CD4-positive, CD25-positive, alpha-beta regulatory T cell (primary cell): Measurements from ENCODE around the gene DBP. TPM values are rescaled to one million over a fixed set of nuclear protein-coding genes. Genes with fewer than 3 reads are reported as not detected.
A peak's percentile ranks its signal among the peaks of the same experiment; 100 is the strongest.

ENCODE experiments used
- ATAC-seq, 2 donors: fragments of 150-1000 bp; cut with Tn5 transposase; one replicate each; pipeline ENCODE4 v1.10.0; 2021; ENCODE audit warnings: low read depth in 2 of 2, moderate number of reproducible peaks in 2 of 2, moderate library complexity in 1 of 2
- DNase-seq, 3 donors: peaks; one replicate each; pipeline versions ENCODE4 v3.0.0 to v3.0.0-alpha.2; 2012 to 2022; ENCODE audit warnings: mixed read lengths in 1 of 3
- H3K27ac ChIP-seq: one replicate; pipeline ENCODE4 v1.7.0; 2013; ENCODE audit warnings: mild to moderate bottlenecking, low read length; ENCODE audit not compliant: insufficient read depth, poor library complexity, severe bottlenecking
- H3K27me3 ChIP-seq: one replicate; pipeline ENCODE4 v1.7.0; 2013; ENCODE audit warnings: low read length; ENCODE audit not compliant: control insufficient read depth, insufficient read depth
- H3K36me3 ChIP-seq: one replicate; pipeline ENCODE4 v1.7.0; 2013; ENCODE audit warnings: mild to moderate bottlenecking, low read length, moderate library complexity; ENCODE audit not compliant: control insufficient read depth, insufficient read depth
- H3K4me1 ChIP-seq: 2 replicates; pipeline ENCODE4 v1.7.0; 2013; ENCODE audit warnings: mild to moderate bottlenecking, low read length; ENCODE audit not compliant: insufficient read depth, control insufficient read depth, poor library complexity, severe bottlenecking
- H3K4me3 ChIP-seq: one replicate; pipeline ENCODE4 v1.7.0; 2013; ENCODE audit warnings: low read depth, mild to moderate bottlenecking, low read length, moderate library complexity
- H3K9me3 ChIP-seq, 2 experiments: 1 replicate in 1 of 2; 2 replicates in 1 of 2; pipeline ENCODE4 v1.7.0; 2013; ENCODE audit warnings: low read length in 2 of 2, mild to moderate bottlenecking in 1 of 2, moderate library complexity in 1 of 2; ENCODE audit not compliant: control insufficient read depth in 2 of 2
- H3K27ac Mint-ChIP-seq, 3 donors: one replicate each; pipeline ENCODE4 v1.8.0; 2020 to 2022; ENCODE audit warnings: mild to moderate bottlenecking in 3 of 3, mixed read lengths in 3 of 3, moderate library complexity in 2 of 3
- H3K27me3 Mint-ChIP-seq: one replicate; pipeline ENCODE4 v1.8.0; 2022; ENCODE audit warnings: mild to moderate bottlenecking, mixed read lengths
- H3K36me3 Mint-ChIP-seq: one replicate; pipeline ENCODE4 v1.8.0; 2020; ENCODE audit warnings: mixed read lengths
- H3K4me1 Mint-ChIP-seq, 4 donors: one replicate each; pipeline ENCODE4 v1.8.0; 2020 to 2022; ENCODE audit warnings: mixed read lengths in 4 of 4, mild to moderate bottlenecking in 1 of 4
- H3K4me3 Mint-ChIP-seq, 4 donors: one replicate each; pipeline ENCODE4 v1.8.0; 2020 to 2022; ENCODE audit warnings: mild to moderate bottlenecking in 4 of 4, mixed read lengths in 4 of 4, moderate library complexity in 3 of 4
- H3K9me3 Mint-ChIP-seq, 7 donors: one replicate each; pipeline ENCODE4 v1.8.0; 2020 to 2022; ENCODE audit warnings: mixed read lengths in 7 of 7, mild to moderate bottlenecking in 3 of 7, moderate library complexity in 2 of 7
- polyA plus RNA-seq, 4 donors: library from polyadenylated mRNA; unstranded; fragments of 300-500 nt; fragmentation: Illumina TruSeq; gene quantifications; one replicate each; pipeline ENCODE4 v1.2.3, GENCODE V29; 2021
- total RNA-seq: library from RNA; stranded (reverse); gene quantifications from one replicate; pipeline ENCODE4 v1.2.3, GENCODE V29; 2022

DBP gene
- total and polyA plus RNA-seq, 5 donors from 2014 or later, result 37.7 to 96.6 (median 85.3) TPM

- H3K27me3 Mint-ChIP-seq, result no peaks in the 10 kb centered on the region
- Histone ChIP-seq H3K27me3 (no peaks in the 10 kb centered on the region), H3K4me1 (peaks cover 25% of the 10 kb centered on the region), H3K36me3 (peaks cover 38% of the 10 kb centered on the region), H3K27ac (no peak overlapping the region), H3K4me3 (no peak overlapping the region), H3K9me3 (no peaks in the 10 kb centered on the region)
- no peak overlapping the region for H3K4me3 Mint-ChIP-seq
- DNase-seq, result no peak
- H3K4me1 Mint-ChIP-seq, result peaks cover 3 to 43% (median 15%) of the 10 kb centered on the region in 4 donors
- H3K36me3 Mint-ChIP-seq, result peaks cover 13% of the 10 kb centered on the region
- no peaks in the 10 kb centered on the region for H3K9me3 Mint-ChIP-seq
- H3K27ac Mint-ChIP-seq, result no peak overlapping the region
- no peak for ATAC-seq
These were observed 8.5 kb downstream of the DBP start for GRCh38 chr19:48628486-48629296.

- peaks cover 24% of the 10 kb centered on the region for H3K4me1 ChIP-seq
- no peaks in the 10 kb centered on the region for H3K9me3 ChIP-seq
- Mint-ChIP-seq H3K27me3 (no peaks in the 10 kb centered on the region), H3K9me3 (no peaks in the 10 kb centered on the region), H3K4me3 (peak overlapping the region in 1 of 4 donors; percentile 27), H3K27ac (no peak overlapping the region), H3K36me3 (peaks cover 15% of the 10 kb centered on the region), H3K4me1 (peaks cover 4 to 41% (median 20%) of the 10 kb centered on the region in 4 donors)
- H3K27ac ChIP-seq, result no peak overlapping the region
- no peaks in the 10 kb centered on the region for H3K27me3 ChIP-seq
- no peak overlapping the region for H3K4me3 ChIP-seq
- DNase-seq (no peak), ATAC-seq (no peak)
- peaks cover 32% of the 10 kb centered on the region for H3K36me3 ChIP-seq
These were observed 9.3 kb downstream of the DBP start for GRCh38 chr19:48627865-48628314.

GRCh38 chr19:48627201-48627864 lies 9.8 kb downstream of the DBP start:
- Histone ChIP-seq H3K4me3 (no peak overlapping the region), H3K9me3 (no peaks in the 10 kb centered on the region), H3K4me1 (peaks cover 20% of the 10 kb centered on the region), H3K27me3 (no peaks in the 10 kb centered on the region), H3K27ac (no peak overlapping the region), H3K36me3 (peaks cover 26% of the 10 kb centered on the region)
- no peak for DNase-seq
- ATAC-seq, result peak in 1 of 2 donors; percentile 19
- Mint-ChIP-seq H3K27me3 (no peaks in the 10 kb centered on the region), H3K4me1 (peaks cover 4 to 40% (median 20%) of the 10 kb centered on the region in 4 donors), H3K9me3 (no peaks in the 10 kb centered on the region), H3K27ac (peak overlapping the region in 1 of 3 donors; percentile 66), H3K36me3 (peaks cover 14% of the 10 kb centered on the region), H3K4me3 (no peak overlapping the region)

GRCh38 chr19:48625891-48626327 lies 11.3 kb downstream of the DBP start:
- DNase-seq, result no peak

GRCh38 chr19:48624791-48625723 lies 12.1 kb downstream of the DBP start:
- peak overlapping the region; percentile 22 to 91 (median 85) for H3K4me3 Mint-ChIP-seq
- no peak for ATAC-seq
- H3K4me3 ChIP-seq, result no peak overlapping the region

More at GRCh38 chr19:48625891-48626327, 11.3 kb downstream of the DBP start:
- no peaks in the 10 kb centered on the region for H3K9me3 Mint-ChIP-seq
- Histone ChIP-seq H3K36me3 (peaks cover 15% of the 10 kb centered on the region), H3K4me3 (no peak overlapping the region), H3K9me3 (no peaks in the 10 kb centered on the region), H3K27ac (no peak overlapping the region), H3K4me1 (peaks cover 16% of the 10 kb centered on the region), H3K27me3 (no peaks in the 10 kb centered on the region)
- H3K36me3 Mint-ChIP-seq, result peaks cover 15% of the 10 kb centered on the region
- H3K4me3 Mint-ChIP-seq, result no peak overlapping the region
- ATAC-seq, result no peak
- H3K27me3 Mint-ChIP-seq, result no peaks in the 10 kb centered on the region
- peak overlapping the region in 1 of 3 donors; percentile 30 for H3K27ac Mint-ChIP-seq
- H3K4me1 Mint-ChIP-seq, result peaks cover 4 to 36% (median 21%) of the 10 kb centered on the region in 4 donors

GRCh38 chr19:48624067-48624594 lies 13.0 kb downstream of the DBP start:
- no peaks in the 10 kb centered on the region for H3K9me3 Mint-ChIP-seq
- H3K4me1 Mint-ChIP-seq, result peaks cover 6 to 45% (median 30%) of the 10 kb centered on the region in 4 donors
- ATAC-seq (peak; percentile 76 to 77), DNase-seq (peak; percentile 88 to 99 (median 88))
- peak overlapping the region; percentile 85 to 93 (median 85) for H3K27ac Mint-ChIP-seq
- H3K4me3 Mint-ChIP-seq, result peak overlapping the region; percentile 78 to 91 (median 85)
- H3K4me1 ChIP-seq, result peaks cover 22% of the 10 kb centered on the region
- H3K4me3 ChIP-seq, result peak overlapping the region; percentile 63
- H3K36me3 ChIP-seq, result no peaks in the 10 kb centered on the region
- no peaks in the 10 kb centered on the region for H3K9me3 ChIP-seq
- H3K27me3 Mint-ChIP-seq, result no peaks in the 10 kb centered on the region
- H3K27me3 ChIP-seq, result no peaks in the 10 kb centered on the region
- H3K27ac ChIP-seq, result peak overlapping the region; percentile 70
- H3K36me3 Mint-ChIP-seq, result peaks cover 11% of the 10 kb centered on the region

More at GRCh38 chr19:48624791-48625723, 12.1 kb downstream of the DBP start:
- no peaks in the 10 kb centered on the region for H3K9me3 Mint-ChIP-seq
- Histone ChIP-seq H3K27ac (peak overlapping the region; percentile 70), H3K27me3 (no peaks in the 10 kb centered on the region), H3K4me1 (peaks cover 14% of the 10 kb centered on the region), H3K9me3 (no peaks in the 10 kb centered on the region), H3K36me3 (peaks cover 6% of the 10 kb centered on the region)
- peak overlapping the region; percentile 20 to 93 (median 85) for H3K27ac Mint-ChIP-seq
- peaks cover 11% of the 10 kb centered on the region for H3K36me3 Mint-ChIP-seq
- H3K27me3 Mint-ChIP-seq, result no peaks in the 10 kb centered on the region
- peaks cover 4 to 38% (median 22%) of the 10 kb centered on the region in 4 donors for H3K4me1 Mint-ChIP-seq
- DNase-seq, result no peak
